ENCODE data around the gene CAMSAP1. TPM values are rescaled to one million over a fixed set of nuclear protein-coding genes. Genes with fewer than 3 reads are reported as not detected.

Gene CAMSAP1
- 18.6 to 26.3 TPM (median 25.9 TPM) in 5 replicates for total RNA-seq (2022; extraction: Qiagen RNA extraction)

GRCh38 chr9:135907431-135908092 is at the start of gene CAMSAP1:
CAMSAP1 (minus strand) TSS chr9:135907546; CDS start chr9:135907159, 387 bp downstream.

Other genes starting within 250 kb of the CAMSAP1 start
- 0.14 to 0.30 TPM (median 0.22 TPM) in 3 of 5 replicates, not detected in the others for gene LCN9, start 244.2 kb downstream of the CAMSAP1 start, total RNA-seq (2022; extraction: Qiagen RNA extraction)
- gene SOHLH1, start 208.1 kb downstream of the CAMSAP1 start, total RNA-seq (2022; extraction: Qiagen RNA extraction) = 0.06 to 0.11 TPM in 2 of 5 replicates, not detected in the others
- 0.07 TPM in 1 of 5 replicates, not detected in the others for gene KCNT1, start 205.4 kb downstream of the CAMSAP1 start, total RNA-seq (2022; extraction: Qiagen RNA extraction)
- gene UBAC1, start 53.8 kb upstream of the CAMSAP1 start, total RNA-seq (2022; extraction: Qiagen RNA extraction) = 28.4 to 40.0 TPM (median 35.7 TPM) in 5 replicates
- gene NACC2, start 187.7 kb upstream of the CAMSAP1 start, total RNA-seq (2022; extraction: Qiagen RNA extraction) = 23.5 to 43.9 TPM (median 42.5 TPM) in 5 replicates
- 31.0 to 50.8 TPM (median 47.6 TPM) in 5 replicates for gene TMEM250, start 211.3 kb upstream of the CAMSAP1 start, total RNA-seq (2022; extraction: Qiagen RNA extraction)